ENCODE measurements around the gene GMCL2.
A peak's percentile ranks its signal among the peaks of the same experiment; 100 is the strongest.

Gene GMCL2

DNA sequence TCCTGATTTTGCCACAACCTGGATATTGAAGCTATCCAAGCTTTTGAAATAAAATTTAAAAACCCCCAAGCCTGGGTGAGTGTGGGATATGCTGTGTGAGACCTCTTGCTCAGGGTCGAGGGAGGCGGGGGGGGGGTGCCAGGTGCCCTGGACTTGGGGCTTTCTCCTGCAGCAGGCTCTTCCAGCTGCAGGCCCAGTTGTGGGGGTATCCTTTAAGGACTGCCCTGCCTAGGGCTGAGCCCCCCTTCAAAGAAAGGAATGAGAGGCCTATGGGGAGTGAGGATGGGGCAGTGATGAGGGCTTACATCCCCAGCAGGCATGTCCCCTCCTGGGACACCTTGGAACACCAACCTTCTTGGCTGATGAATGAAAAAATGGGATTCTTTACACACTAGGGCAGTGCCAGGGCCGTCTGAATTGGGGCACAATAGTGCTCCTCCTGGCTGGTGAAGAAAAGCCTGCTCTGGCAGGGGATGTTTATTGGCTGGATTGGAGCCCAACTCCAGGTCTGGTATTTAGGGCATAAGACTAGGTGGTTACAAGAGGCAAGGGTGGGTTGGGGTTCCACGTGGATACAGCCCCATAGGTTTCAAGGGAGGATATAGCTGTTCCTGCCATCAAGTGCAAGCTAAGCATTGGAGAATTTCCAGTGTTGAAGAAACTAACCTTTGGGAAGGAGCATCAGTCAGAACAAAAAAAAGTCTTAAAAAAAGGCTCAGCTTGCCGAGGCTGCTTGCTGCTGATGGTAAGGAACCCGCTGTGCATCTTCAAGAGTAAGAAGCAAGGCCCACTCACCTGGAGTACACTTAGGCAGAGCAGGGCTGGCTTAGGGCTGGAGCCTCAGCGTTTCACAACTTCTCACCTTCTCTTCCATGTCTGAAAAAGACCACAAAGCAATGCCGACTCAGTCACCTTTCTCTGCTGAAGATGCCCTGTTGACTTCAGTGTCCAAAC is 24.2 kb upstream of the GMCL2 start:
- H3K27ac ChIP-seq (ENCODE audit: low read length) = peak overlapping the region; percentile 51
- H3K4me1 ChIP-seq (ENCODE audit: control insufficient read depth in 1 of 2, insufficient read depth in 2 of 2, low read length in 2 of 2) = peaks cover 12 to 24% of the 10 kb centered on the region in 2 donors
- H3K36me3 ChIP-seq (ENCODE audit: control insufficient read depth in 1 of 2, insufficient read depth in 2 of 2, low read length in 2 of 2) = peaks cover 96 to 98% of the 10 kb centered on the region in 2 donors

GRCh38 chr5:178210686-178211085 is 23.5 kb upstream of the GMCL2 start:
- Histone ChIP-seq H3K27me3 (ENCODE audit: low read depth, low read length) (no peaks in the 10 kb centered on the region), H3K27ac (ENCODE audit: low read length) (peak overlapping the region; percentile 29), H3K9me3 (ENCODE audit: control insufficient read depth in 1 of 2, low read length in 2 of 2) (no peaks in the 10 kb centered on the region), H3K4me1 (ENCODE audit: control insufficient read depth in 1 of 2, insufficient read depth in 2 of 2, low read length in 2 of 2) (peaks cover 19 to 30% of the 10 kb centered on the region in 2 donors), H3K36me3 (ENCODE audit: control insufficient read depth in 1 of 2, insufficient read depth in 2 of 2, low read length in 2 of 2) (peaks cover 91 to 95% of the 10 kb centered on the region in 2 donors), H3K4me3 (ENCODE audit: low read depth in 1 of 2, low read length in 2 of 2) (no peak overlapping the region)

More for the DNA sequence above, 24.2 kb upstream of the GMCL2 start:
- Histone ChIP-seq H3K4me3 (ENCODE audit: low read depth in 1 of 2, low read length in 2 of 2) (no peak overlapping the region), H3K27me3 (ENCODE audit: low read depth, low read length) (no peaks in the 10 kb centered on the region), H3K9me3 (ENCODE audit: control insufficient read depth in 1 of 2, low read length in 2 of 2) (no peaks in the 10 kb centered on the region)

DNA sequence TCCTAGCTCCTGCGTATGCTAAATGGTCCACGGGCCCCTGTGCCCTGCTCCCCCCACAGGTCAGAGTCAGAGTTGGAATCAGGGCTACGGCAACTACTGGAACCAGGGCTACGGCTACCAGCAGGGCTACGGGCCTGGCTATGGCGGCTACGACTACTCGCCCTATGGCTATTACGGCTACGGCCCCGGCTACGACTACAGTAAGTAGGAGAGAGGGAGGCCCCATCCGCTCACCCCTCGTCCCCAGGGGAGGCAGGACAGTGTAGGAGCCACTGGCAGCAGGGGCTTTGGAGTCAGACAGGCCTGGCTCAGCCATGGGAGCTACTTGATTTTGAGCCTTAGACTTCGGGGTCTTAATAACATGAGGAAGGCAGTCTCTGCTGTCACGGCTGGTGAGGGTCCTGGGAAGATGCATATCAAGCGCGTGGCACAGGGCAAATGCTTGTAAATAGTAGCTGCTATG is 22.9 kb upstream of the GMCL2 start:
- peaks cover 85 to 89% of the 10 kb centered on the region in 2 donors for H3K36me3 ChIP-seq (ENCODE audit: control insufficient read depth in 1 of 2, insufficient read depth in 2 of 2, low read length in 2 of 2)
- H3K4me1 ChIP-seq (ENCODE audit: control insufficient read depth in 1 of 2, insufficient read depth in 2 of 2, low read length in 2 of 2) = peaks cover 22 to 30% of the 10 kb centered on the region in 2 donors
- peak overlapping the region; percentile 29 for H3K27ac ChIP-seq (ENCODE audit: low read length)
- H3K9me3 ChIP-seq (ENCODE audit: control insufficient read depth in 1 of 2, low read length in 2 of 2) = no peaks in the 10 kb centered on the region
- H3K27me3 ChIP-seq (ENCODE audit: low read depth, low read length) = no peaks in the 10 kb centered on the region
- no peak overlapping the region for H3K4me3 ChIP-seq (ENCODE audit: low read depth in 1 of 2, low read length in 2 of 2)

GRCh38 chr5:178209334-178210072 is 22.3 kb upstream of the GMCL2 start:
- Histone ChIP-seq H3K27ac (ENCODE audit: low read length) (peak overlapping the region; percentile 81), H3K9me3 (ENCODE audit: control insufficient read depth in 1 of 2, low read length in 2 of 2) (no peaks in the 10 kb centered on the region), H3K4me1 (ENCODE audit: control insufficient read depth in 1 of 2, insufficient read depth in 2 of 2, low read length in 2 of 2) (peaks cover 22 to 30% of the 10 kb centered on the region in 2 donors)

DNA sequence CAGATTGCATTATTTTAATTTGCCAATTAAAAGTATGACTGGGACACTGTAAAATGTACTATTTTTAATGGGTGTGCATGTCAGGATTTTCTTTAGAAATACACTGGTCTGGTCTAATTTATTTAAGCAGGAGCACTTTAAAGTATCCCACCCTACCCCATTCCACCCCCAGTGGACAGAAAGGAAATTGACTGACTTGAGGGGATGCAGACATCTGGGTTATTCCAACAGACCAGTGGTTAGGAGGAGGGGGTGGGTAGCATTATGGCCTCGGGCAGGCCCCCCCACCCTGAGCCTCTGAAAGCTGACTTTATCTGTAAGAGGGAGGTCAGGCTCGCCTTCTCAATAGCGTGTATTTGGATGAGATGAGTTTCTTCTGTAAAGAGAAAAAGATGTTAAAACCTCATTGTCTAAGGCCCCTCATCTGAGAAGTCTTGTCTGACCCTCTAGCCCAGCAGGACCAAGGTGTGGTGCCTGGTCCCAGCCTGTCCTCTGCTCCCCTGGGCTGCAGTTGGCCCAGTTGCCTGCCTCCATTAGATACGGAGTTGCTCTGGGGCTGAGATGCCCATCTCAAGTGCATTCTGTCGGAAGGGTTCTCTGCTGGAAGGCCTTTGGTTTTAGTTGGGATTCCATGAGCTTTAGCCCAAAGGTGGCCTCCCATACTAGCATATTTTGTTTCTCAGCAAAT is 21.5 kb upstream of the GMCL2 start:
- Histone ChIP-seq H3K27me3 (ENCODE audit: low read depth, low read length) (no peaks in the 10 kb centered on the region), H3K27ac (ENCODE audit: low read length) (peak overlapping the region; percentile 81), H3K36me3 (ENCODE audit: control insufficient read depth in 1 of 2, insufficient read depth in 2 of 2, low read length in 2 of 2) (peaks cover 71 to 75% of the 10 kb centered on the region in 2 donors), H3K4me3 (ENCODE audit: low read depth in 1 of 2, low read length in 2 of 2) (no peak overlapping the region), H3K9me3 (ENCODE audit: control insufficient read depth in 1 of 2, low read length in 2 of 2) (no peaks in the 10 kb centered on the region), H3K4me1 (ENCODE audit: control insufficient read depth in 1 of 2, insufficient read depth in 2 of 2, low read length in 2 of 2) (peaks cover 22 to 25% of the 10 kb centered on the region in 2 donors)

More at GRCh38 chr5:178209334-178210072, 22.3 kb upstream of the GMCL2 start:
- no peaks in the 10 kb centered on the region for H3K27me3 ChIP-seq (ENCODE audit: low read depth, low read length)
- no peak overlapping the region for H3K4me3 ChIP-seq (ENCODE audit: low read depth in 1 of 2, low read length in 2 of 2)
- H3K36me3 ChIP-seq (ENCODE audit: control insufficient read depth in 1 of 2, insufficient read depth in 2 of 2, low read length in 2 of 2) = peaks cover 79 to 83% of the 10 kb centered on the region in 2 donors

DNA sequence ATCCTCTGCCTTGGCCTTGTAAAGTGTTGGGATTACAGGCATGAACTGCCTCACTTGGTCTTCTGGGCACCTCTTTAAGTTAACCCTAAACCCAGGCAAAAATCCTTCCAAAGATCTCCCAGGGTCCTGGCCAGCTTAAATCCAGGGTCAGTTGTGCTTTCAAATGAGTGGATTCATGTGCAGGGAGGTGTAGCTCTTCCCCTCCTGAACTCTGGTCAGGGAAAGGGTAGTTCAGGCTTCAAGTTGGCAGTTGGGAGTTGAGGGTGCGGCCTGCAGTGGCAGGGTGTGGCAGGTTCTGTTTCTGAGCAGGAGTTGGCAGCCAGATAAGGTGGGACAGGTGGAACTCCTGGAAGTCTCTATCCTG is 20.7 kb upstream of the GMCL2 start:
- Histone ChIP-seq H3K27me3 (ENCODE audit: low read depth, low read length) (no peaks in the 10 kb centered on the region), H3K27ac (ENCODE audit: low read length) (peak overlapping the region; percentile 81)

DNA sequence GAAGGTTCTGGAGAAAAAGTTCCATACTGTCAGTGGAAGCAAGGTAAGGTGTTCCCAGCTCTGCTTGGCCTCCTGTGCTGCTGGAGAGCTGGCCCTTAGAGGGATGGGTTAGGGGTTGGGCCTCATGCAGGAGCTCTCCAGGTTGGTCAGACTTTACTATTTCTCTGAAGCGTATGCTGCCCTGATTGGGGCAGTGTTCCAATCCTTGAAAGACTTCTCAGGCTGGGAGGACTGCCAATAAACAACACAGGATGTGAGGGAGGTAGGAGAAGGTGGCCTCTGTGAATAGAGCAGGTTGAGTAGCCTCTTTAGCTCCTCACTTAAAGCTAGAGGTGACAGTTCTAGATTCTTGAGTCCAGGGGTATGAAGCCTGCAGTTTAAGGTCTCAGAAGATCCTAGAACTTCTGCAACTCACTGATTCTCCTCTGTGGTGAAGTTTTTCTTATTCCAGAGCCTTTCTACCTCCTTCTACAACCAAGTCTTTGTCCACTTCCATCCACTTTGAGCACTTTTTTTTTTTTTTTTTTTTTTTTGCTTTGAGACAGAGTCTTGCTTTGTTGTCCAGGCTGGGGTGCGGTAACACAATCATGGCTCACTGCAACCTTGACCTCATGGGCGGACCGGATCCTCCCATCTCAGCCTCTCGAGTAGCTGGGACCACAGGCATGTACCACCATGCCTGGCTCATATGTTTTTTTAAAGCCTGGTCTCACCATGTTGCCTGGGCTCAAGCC is 20.2 kb upstream of the GMCL2 start:
- peaks cover 22 to 25% of the 10 kb centered on the region in 2 donors for H3K4me1 ChIP-seq (ENCODE audit: control insufficient read depth in 1 of 2, insufficient read depth in 2 of 2, low read length in 2 of 2)
- H3K36me3 ChIP-seq (ENCODE audit: control insufficient read depth in 1 of 2, insufficient read depth in 2 of 2, low read length in 2 of 2) = peaks cover 58 to 61% of the 10 kb centered on the region in 2 donors
- H3K27ac ChIP-seq (ENCODE audit: low read length) = peak overlapping the region; percentile 81
- no peaks in the 10 kb centered on the region for H3K9me3 ChIP-seq (ENCODE audit: control insufficient read depth in 1 of 2, low read length in 2 of 2)
- H3K27me3 ChIP-seq (ENCODE audit: low read depth, low read length) = no peaks in the 10 kb centered on the region
- H3K4me3 ChIP-seq (ENCODE audit: low read depth in 1 of 2, low read length in 2 of 2) = peak overlapping the region; percentile 96 to 97

More for the DNA sequence above, 20.7 kb upstream of the GMCL2 start:
- peaks cover 22 to 25% of the 10 kb centered on the region in 2 donors for H3K4me1 ChIP-seq (ENCODE audit: control insufficient read depth in 1 of 2, insufficient read depth in 2 of 2, low read length in 2 of 2)
- peaks cover 63 to 67% of the 10 kb centered on the region in 2 donors for H3K36me3 ChIP-seq (ENCODE audit: control insufficient read depth in 1 of 2, insufficient read depth in 2 of 2, low read length in 2 of 2)
- no peak overlapping the region for H3K4me3 ChIP-seq (ENCODE audit: low read depth in 1 of 2, low read length in 2 of 2)
- H3K9me3 ChIP-seq (ENCODE audit: control insufficient read depth in 1 of 2, low read length in 2 of 2) = no peaks in the 10 kb centered on the region

DNA sequence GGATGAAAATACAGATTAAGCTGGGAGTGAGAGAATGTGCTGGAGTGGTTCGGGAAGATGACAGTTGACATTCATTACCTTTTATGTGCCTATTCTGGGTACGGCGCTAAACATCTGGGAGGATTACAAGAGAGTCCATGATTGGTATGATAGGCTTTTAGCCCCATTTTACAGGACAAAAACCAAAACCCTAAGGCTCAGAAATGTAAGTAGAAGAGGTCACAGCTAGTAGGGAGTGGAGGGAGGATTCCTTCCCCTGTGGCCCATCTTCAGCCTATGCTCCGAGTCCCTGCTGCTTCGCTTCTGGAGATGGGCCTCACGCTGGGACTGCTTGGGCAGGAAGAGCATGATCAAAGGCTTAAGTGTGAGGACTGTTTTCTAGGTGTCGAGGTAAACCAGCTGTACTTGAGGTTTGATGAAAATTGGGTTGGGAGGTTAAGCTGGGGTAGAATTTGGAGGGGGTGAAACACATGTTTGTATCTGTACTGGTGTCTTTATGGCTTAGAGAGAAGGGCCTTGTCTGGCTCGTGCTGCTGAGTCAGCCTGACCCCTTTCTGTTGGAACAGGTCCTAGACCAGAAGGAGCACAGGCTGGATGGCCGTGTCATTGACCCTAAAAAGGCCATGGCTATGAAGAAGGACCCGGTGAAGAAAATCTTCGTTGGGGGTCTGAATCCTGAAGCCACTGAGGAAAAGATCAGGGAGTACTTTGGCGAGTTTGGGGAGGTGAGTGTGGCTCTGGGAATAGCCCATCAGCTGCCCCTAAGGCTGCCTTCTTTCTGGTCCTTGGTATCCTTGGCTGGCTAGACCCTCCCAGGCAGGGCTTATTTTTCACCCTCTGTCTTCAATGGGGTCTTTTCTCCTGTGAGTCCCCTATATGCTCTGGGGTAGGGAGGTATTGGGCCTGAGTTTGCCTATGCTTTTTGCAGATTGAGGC is 19.3 kb upstream of the GMCL2 start:
- H3K4me1 ChIP-seq (ENCODE audit: control insufficient read depth in 1 of 2, insufficient read depth in 2 of 2, low read length in 2 of 2) = peaks cover 22 to 25% of the 10 kb centered on the region in 2 donors
- H3K4me3 ChIP-seq (ENCODE audit: low read depth in 1 of 2, low read length in 2 of 2) = peak overlapping the region; percentile 96 to 97
- peak overlapping the region; percentile 81 for H3K27ac ChIP-seq (ENCODE audit: low read length)
- peaks cover 49 to 52% of the 10 kb centered on the region in 2 donors for H3K36me3 ChIP-seq (ENCODE audit: control insufficient read depth in 1 of 2, insufficient read depth in 2 of 2, low read length in 2 of 2)
- H3K9me3 ChIP-seq (ENCODE audit: control insufficient read depth in 1 of 2, low read length in 2 of 2) = no peaks in the 10 kb centered on the region
- no peaks in the 10 kb centered on the region for H3K27me3 ChIP-seq (ENCODE audit: low read depth, low read length)

- H3K9me3 ChIP-seq (ENCODE audit: control insufficient read depth in 1 of 2, low read length in 2 of 2) = no peaks in the 10 kb centered on the region
- peaks cover 22 to 25% of the 10 kb centered on the region in 2 donors for H3K4me1 ChIP-seq (ENCODE audit: control insufficient read depth in 1 of 2, insufficient read depth in 2 of 2, low read length in 2 of 2)
- peak overlapping the region; percentile 96 to 97 for H3K4me3 ChIP-seq (ENCODE audit: low read depth in 1 of 2, low read length in 2 of 2)
- H3K27me3 ChIP-seq (ENCODE audit: low read depth, low read length) = no peaks in the 10 kb centered on the region
- peaks cover 41 to 47% of the 10 kb centered on the region in 2 donors for H3K36me3 ChIP-seq (ENCODE audit: control insufficient read depth in 1 of 2, insufficient read depth in 2 of 2, low read length in 2 of 2)
- H3K27ac ChIP-seq (ENCODE audit: low read length) = peak overlapping the region; percentile 81
Measured at GRCh38 chr5:178205749-178206047, 18.5 kb upstream of the GMCL2 start.

All from muscle layer of duodenum (tissue), 2 donors.